GM23338 (cell line): ENCODE data around the gene CCBE1. TPM values are rescaled to one million over a fixed set of nuclear protein-coding genes. Genes with fewer than 3 reads are reported as not detected.

Source experiments
- ATAC-seq: fragments of 200-7000 bp; cut with Tn5 transposase; 3 replicates; pipeline ENCODE4 v1.9.1; 2020
- DNase-seq: peaks from one replicate; pipeline ENCODE4 v3.0.0-alpha.2; 2015; ENCODE audit warnings: low spot score
- H2AFZ ChIP-seq: fragments of 200-600 bp; sonication (generic); 2 replicates; pipeline ENCODE4 v1.8.0; 2016; ENCODE audit warnings: antibody characterized with exemption, mild to moderate bottlenecking, moderate library complexity
- H3F3A ChIP-seq: fragments of 200-600 bp; sonication (generic); replicated peaks from 2 replicates; pipeline ENCODE4 v1.8.0; 2017; ENCODE audit warnings: antibody characterized with exemption, mixed run types, low read depth
- H3K27ac ChIP-seq: fragments of 200-600 bp; sonication (generic); 2 replicates; pipeline ENCODE4 v1.6.1; 2016; ENCODE audit warnings: low read depth
- H3K27me3 ChIP-seq: fragments of 200-600 bp; sonication (generic); 2 replicates; pipeline ENCODE4 v1.8.0; 2016; ENCODE audit warnings: mild to moderate bottlenecking, mixed run types, moderate library complexity; ENCODE audit not compliant: insufficient read depth
- H3K36me3 ChIP-seq: fragments of 200-600 bp; sonication (generic); 2 replicates; pipeline ENCODE4 v1.8.0; 2016; ENCODE audit warnings: mild to moderate bottlenecking; ENCODE audit not compliant: insufficient read depth
- H3K4me1 ChIP-seq: fragments of 200-600 bp; sonication (generic); 2 replicates; pipeline ENCODE4 v1.8.0; 2016; ENCODE audit warnings: mild to moderate bottlenecking, moderate library complexity; ENCODE audit not compliant: insufficient read depth
- H3K4me2 ChIP-seq: fragments of 200-600 bp; sonication (generic); 2 replicates; pipeline ENCODE4 v1.7.1; 2017; ENCODE audit warnings: mixed run types
- H3K4me3 ChIP-seq: fragments of 200-600 bp; sonication (generic); 2 replicates; pipeline ENCODE4 v1.6.1; 2016; ENCODE audit warnings: mixed run types
- H3K79me2 ChIP-seq: fragments of 200-600 bp; sonication (generic); replicated peaks from 2 replicates; pipeline ENCODE4 v1.8.0; 2017; ENCODE audit warnings: mild to moderate bottlenecking; ENCODE audit not compliant: insufficient read depth
- H3K9me2 ChIP-seq: fragments of 200-600 bp; sonication (generic); 2 replicates; pipeline ENCODE4 v1.8.0; 2017; ENCODE audit not compliant: insufficient read depth
- H4K20me1 ChIP-seq: fragments of 200-600 bp; sonication (generic); replicated peaks from 2 replicates; pipeline ENCODE4 v1.8.0; 2017; ENCODE audit warnings: mild to moderate bottlenecking; ENCODE audit not compliant: insufficient read depth
- H3K27ac Mint-ChIP-seq: 2 replicates; pipeline ENCODE4 v1.8.0; 2020; ENCODE audit warnings: inconsistent platforms, mild to moderate bottlenecking, moderate library complexity, mixed read lengths
- H3K27me3 Mint-ChIP-seq: 3 replicates; pipeline ENCODE4 v1.8.0; 2022; ENCODE audit warnings: low read depth, mild to moderate bottlenecking, moderate library complexity, mixed read lengths, inconsistent platforms; ENCODE audit not compliant: insufficient read depth, poor library complexity
- H3K36me3 Mint-ChIP-seq: 3 replicates; pipeline ENCODE4 v1.8.0; 2021; ENCODE audit warnings: low read depth, mild to moderate bottlenecking, inconsistent platforms, moderate library complexity, mixed read lengths
- H3K4me1 Mint-ChIP-seq: 3 replicates; pipeline ENCODE4 v1.8.0; 2020; ENCODE audit warnings: mild to moderate bottlenecking, inconsistent platforms, mixed read lengths
- H3K4me3 Mint-ChIP-seq: 3 replicates; pipeline ENCODE4 v1.8.0; 2021; ENCODE audit warnings: moderate library complexity, mild to moderate bottlenecking, inconsistent platforms, mixed read lengths
- H3K9me3 Mint-ChIP-seq: 3 replicates; pipeline ENCODE4 v1.8.0; 2020; ENCODE audit warnings: moderate library complexity, mild to moderate bottlenecking, inconsistent platforms, mixed read lengths
- CREB1 ChIP-seq: fragments of 250-450 bp; sonication (Bioruptor Pico); IDR thresholded peaks from 2 replicates; pipeline ENCODE4 v1.5.0; 2020; ENCODE audit warnings: low read depth, mild to moderate bottlenecking, moderate library complexity
- CTCF ChIP-seq, 2 experiments: fragments of 200-600 bp in 1 of 2; sonication (generic) in 1 of 2; conservative IDR thresholded peaks; 2 replicates each; pipeline versions ENCODE4 v1.5.1 to v1.6.1; 2016 to 2017; ENCODE audit warnings: antibody characterized with exemption in 2 of 2, low read depth in 2 of 2, mild to moderate bottlenecking in 2 of 2, moderate library complexity in 1 of 2
- ETS1 ChIP-seq: IDR thresholded peaks from 2 replicates; pipeline ENCODE4 v1.6.1; 2016; ENCODE audit warnings: antibody characterized with exemption
- EZH2phosphoT487 ChIP-seq: fragments of 200-600 bp; sonication (generic); IDR thresholded peaks from one replicate; pipeline ENCODE4 v1.8.1; 2018; ENCODE audit warnings: antibody characterized with exemption; ENCODE audit not compliant: unreplicated experiment
- JUNB ChIP-seq: IDR thresholded peaks from one replicate; pipeline ENCODE4 v1.6.1; 2016; ENCODE audit warnings: antibody characterized with exemption; ENCODE audit not compliant: unreplicated experiment
- NANOG ChIP-seq: IDR thresholded peaks from 2 replicates; pipeline ENCODE4 v1.6.1; 2016; ENCODE audit warnings: antibody characterized with exemption, borderline replicate concordance
- REST ChIP-seq: IDR thresholded peaks from one replicate; pipeline ENCODE4 v1.6.1; 2018; ENCODE audit warnings: antibody characterized with exemption; ENCODE audit not compliant: unreplicated experiment
- STAT1 ChIP-seq: IDR thresholded peaks from one replicate; pipeline ENCODE4 v1.6.1; 2016; ENCODE audit warnings: antibody characterized with exemption; ENCODE audit not compliant: unreplicated experiment
- ZNF114 ChIP-seq: fragments of 250-450 bp; sonication (Bioruptor Pico); IDR thresholded peaks from 2 replicates; pipeline ENCODE4 v1.5.0; 2020; ENCODE audit warnings: mild to moderate bottlenecking, moderate library complexity
- ZNF462 ChIP-seq: fragments of 250-450 bp; sonication (Bioruptor Pico); IDR thresholded peaks from 2 replicates; pipeline ENCODE4 v1.5.0; 2020; ENCODE audit warnings: mild to moderate bottlenecking, moderate library complexity
- polyA plus RNA-seq: library from polyadenylated mRNA; unstranded; fragments of >200 nt; fragmentation: Nextera tagmentation; extraction: Ambion mirVana; gene quantifications from 2 replicates; pipeline ENCODE4 v1.2.1, GENCODE V29; 2016
- total RNA-seq: library from RNA; depleted of rRNA; stranded (reverse); fragments of >200 nt; shearing (Covaris generic); gene quantifications from 2 replicates; pipeline ENCODE4 v1.2.3, GENCODE V29; 2014

The CCBE1 gene
- total and polyA plus RNA-seq, 2 experiments from 2014 or later: 2.1 to 2.6 TPM

GRCh38 chr18:59560556-59560955 lies 136.7 kb downstream of the CCBE1 start (continued):
- TF ChIP-seq CTCF (conservative IDR thresholded peaks at IDR 0.05; ENCODE audit: low read depth in 2 of 2): no peak
- no peak for TF ChIP-seq NANOG
- TF ChIP-seq EZH2phosphoT487: no peak
- no peak for TF ChIP-seq CREB1 (CRISPR knock-in tag)
- no peak for TF ChIP-seq JUNB
- TF ChIP-seq REST: no peak
- TF ChIP-seq ZNF114 (CRISPR knock-in tag): no peak
- no peak for TF ChIP-seq ETS1

- peaks cover 9% of the 10 kb centered on the region for H3K9me3 Mint-ChIP-seq
- Histone ChIP-seq H3K36me3 (no peaks in the 10 kb centered on the region), H3K27me3 (no peaks in the 10 kb centered on the region), H4K20me1 (no peaks in the 10 kb centered on the region), H3K79me2 (no peaks in the 10 kb centered on the region), H3K4me1 (peaks cover 3% of the 10 kb centered on the region; the same call in 1 of the 2 replicates), H3K27ac (no peak overlapping the region), H2AFZ (no peak overlapping the region), H3F3A (no peaks in the 10 kb centered on the region), H3K9me2 (peaks cover 3% of the 10 kb centered on the region; the same call in 1 of the 2 replicates), H3K4me2 (no peak overlapping the region), H3K4me3 (no peak overlapping the region)
- no peaks in the 10 kb centered on the region; the same call in 2 of the 3 replicates for H3K36me3 Mint-ChIP-seq
- H3K27ac Mint-ChIP-seq: no peak overlapping the region
- DNase-seq (no peak), ATAC-seq (no peak)
- H3K4me3 Mint-ChIP-seq: no peak overlapping the region
- peaks cover 3% of the 10 kb centered on the region for H3K27me3 Mint-ChIP-seq
- peaks cover 6% of the 10 kb centered on the region for H3K4me1 Mint-ChIP-seq
- TF ChIP-seq ZNF462 (no peak), STAT1 (no peak), JUNB (no peak), ETS1 (no peak)
These were observed 137.7 kb downstream of the CCBE1 start for GRCh38 chr18:59559528-59559927.
